Smooth muscle cell of the brain vasculature (primary cell): ENCODE results near the gene PGLYRP4.
"Not testable (repeated sequence)": the region's sequence is repeated elsewhere in the genome, so short reads cannot be mapped to it uniquely, and the experiment has no call there.

Experiments used
- DNase-seq: peaks from one replicate; pipeline ENCODE4 v3.0.0-alpha.2; 2012; ENCODE audit warnings: low read depth, low spot score

The PGLYRP4 gene

GRCh38 chr1:153339802-153340201, 8.8 kb downstream of the PGLYRP4 start:
- DNase-seq: no peak

DNA sequence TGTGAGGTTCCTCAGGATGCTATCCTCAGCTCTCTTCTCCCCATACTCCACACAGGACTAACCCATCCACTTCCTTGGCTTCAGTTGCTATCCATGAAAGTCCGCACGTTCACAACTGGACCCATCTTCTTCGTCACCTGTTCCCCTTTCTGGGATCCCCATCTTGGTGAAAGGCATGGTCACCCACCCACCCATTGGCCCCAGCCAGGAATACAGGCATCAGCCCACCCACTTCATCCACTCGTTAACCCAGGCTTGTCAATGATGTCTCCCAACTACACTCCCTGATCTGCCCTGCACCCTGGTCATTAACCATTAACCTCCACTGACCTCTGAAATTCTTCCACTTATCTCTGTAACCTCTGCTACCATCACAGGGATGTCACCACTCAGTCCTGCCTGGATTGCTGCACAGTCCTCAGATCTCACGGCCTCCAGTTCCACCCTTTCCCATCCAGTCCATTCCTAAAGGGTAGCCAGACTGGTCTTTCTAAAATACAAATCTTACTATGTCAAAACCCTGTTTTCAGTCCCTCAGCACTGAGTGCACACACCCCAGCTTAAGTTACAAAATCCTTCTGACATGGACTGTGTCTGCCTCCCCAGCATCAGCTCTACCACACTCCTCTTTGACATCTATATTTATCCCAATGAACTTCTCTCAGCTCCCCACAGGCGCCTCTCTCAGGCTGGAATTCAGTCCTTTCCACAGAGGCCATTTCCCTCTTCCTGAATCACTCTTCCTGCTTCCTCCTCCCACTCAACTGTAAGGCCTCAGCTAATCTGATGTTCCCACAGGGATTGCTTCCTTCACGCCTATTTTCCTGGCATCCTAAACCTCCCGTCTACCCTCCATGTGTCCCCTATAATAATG, 10.4 kb downstream of the PGLYRP4 start:
- DNase-seq: no peak

- DNase-seq: no peak
Measured at GRCh38 chr1:153336650-153337049, 12.0 kb downstream of the PGLYRP4 start.

DNA sequence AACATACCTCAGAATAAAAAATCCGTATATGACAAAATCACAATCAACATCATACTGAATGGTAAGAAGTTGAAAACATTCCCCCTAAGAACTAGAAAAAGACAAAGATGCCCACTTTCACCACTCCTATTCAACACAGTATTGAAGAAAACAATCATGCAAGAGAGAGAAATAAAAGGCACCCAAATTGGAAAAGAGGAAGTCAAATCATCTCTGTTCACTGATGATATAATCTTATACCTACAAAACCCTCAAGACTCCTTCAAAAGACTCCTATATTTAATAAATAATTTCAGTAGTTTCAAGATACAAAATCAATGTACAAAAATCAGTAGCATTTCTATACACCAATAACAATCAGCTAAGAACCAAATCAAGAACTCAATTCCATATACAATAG, 14.7 kb downstream of the PGLYRP4 start:
- no peak for DNase-seq

DNA sequence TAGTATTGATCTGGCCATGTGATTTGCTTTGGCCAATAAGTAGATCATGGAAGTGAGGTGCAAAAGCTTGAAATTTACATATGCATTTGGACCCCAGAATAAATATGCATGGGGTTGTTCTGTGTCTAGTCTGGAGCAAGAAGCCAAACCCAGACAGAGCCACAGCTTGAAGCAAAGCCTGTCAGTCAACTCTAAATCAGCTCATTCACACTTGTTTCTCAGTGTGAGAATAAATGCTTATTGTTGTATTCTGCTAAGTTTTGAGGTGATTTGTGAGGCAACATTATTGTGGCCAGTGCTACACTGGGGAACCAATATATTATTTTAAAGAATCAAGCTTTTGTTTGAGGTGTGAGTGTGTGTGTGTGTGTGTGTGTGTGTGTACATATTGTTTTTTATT, 23.7 kb downstream of the PGLYRP4 start:
- DNase-seq: no peak

GRCh38 chr1:153322568-153322967, 26.1 kb downstream of the PGLYRP4 start:
- no peak for DNase-seq

GRCh38 chr1:153318145-153318544, 30.5 kb downstream of the PGLYRP4 start:
- not testable (repeated sequence) for DNase-seq

- DNase-seq: not testable (repeated sequence)
Measured at GRCh38 chr1:153316013-153316412, 32.6 kb downstream of the PGLYRP4 start.

GRCh38 chr1:153314388-153314787, 34.3 kb downstream of the PGLYRP4 start:
- not testable (repeated sequence) for DNase-seq

GRCh38 chr1:153313288-153313687, 35.4 kb downstream of the PGLYRP4 start:
- no peak for DNase-seq

GRCh38 chr1:153312570-153313186, 36.0 kb downstream of the PGLYRP4 start, which contains the start of gene PGLYRP3:
PGLYRP3 (minus strand) TSS chr1:153312952; CDS start chr1:153310665, 2,287 bp downstream.
- DNase-seq: no peak

GRCh38 chr1:153310526-153310925, 38.1 kb downstream of the PGLYRP4 start:
- no peak for DNase-seq

GRCh38 chr1:153309441-153309840, 39.2 kb downstream of the PGLYRP4 start:
- DNase-seq: no peak

GRCh38 chr1:153308540-153308939, 40.1 kb downstream of the PGLYRP4 start:
- DNase-seq: no peak

DNA sequence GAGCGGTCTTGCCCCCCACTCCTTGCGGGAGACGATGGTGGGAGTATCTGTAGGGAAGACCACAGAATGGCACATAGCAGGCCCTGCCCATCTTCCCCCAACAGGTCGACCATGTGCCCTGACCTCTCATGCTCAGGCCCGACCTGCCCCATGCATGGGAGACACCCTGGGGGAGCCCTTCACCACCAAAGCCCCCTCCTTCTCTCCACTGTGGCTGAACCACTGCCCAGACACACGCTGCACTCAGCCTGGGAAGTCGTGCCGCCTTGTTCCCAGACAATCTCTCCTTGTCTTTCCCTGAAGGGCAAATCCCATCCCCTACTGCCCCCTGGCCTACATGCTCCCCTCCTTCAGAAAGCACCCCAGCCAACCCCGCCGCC, 41.4 kb downstream of the PGLYRP4 start:
- DNase-seq: no peak

DNA sequence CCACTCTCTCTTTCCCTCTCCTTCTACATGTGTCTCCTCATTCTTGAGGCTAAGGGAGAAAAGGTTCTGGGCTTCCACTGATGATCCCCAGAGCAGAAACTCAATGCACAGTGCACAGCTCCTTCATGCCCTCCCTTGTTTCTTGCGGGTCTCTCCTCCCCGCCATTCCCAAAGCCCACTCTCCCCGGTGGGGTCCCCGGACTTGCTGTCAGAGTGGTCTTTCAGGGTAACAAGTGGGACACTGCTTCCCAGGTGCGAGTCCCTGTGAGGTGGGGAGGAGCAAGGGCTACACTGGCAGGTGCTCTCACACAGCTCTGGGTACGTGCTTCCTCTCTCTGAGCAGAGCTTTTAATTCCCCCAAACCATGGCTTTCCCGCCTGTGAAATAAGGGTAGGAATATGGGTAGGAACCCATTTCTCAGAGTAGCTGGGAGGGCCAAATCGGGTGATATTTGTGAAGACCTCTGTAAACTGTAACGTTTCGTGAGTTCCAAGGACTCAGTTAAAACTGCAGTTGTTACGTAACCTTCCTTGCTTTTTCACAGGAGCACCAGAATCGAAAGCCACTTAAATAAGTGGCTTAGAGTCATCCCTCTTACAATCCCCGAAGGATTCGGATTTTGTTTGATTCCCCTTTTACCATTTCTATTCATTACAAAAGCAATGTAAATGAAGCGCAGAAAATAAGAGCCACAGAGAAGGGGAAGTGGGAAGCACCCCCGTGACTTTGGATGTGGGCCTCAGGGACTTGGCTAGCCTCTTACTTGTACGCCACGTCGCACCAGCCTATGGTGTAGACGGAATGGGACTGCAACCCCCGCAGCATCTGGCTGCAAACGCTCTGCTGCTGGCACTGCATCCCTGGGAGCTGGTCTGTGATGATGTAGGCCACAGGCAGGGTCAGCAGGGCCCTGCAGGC, 42.1 kb downstream of the PGLYRP4 start:
- DNase-seq: no peak

DNA sequence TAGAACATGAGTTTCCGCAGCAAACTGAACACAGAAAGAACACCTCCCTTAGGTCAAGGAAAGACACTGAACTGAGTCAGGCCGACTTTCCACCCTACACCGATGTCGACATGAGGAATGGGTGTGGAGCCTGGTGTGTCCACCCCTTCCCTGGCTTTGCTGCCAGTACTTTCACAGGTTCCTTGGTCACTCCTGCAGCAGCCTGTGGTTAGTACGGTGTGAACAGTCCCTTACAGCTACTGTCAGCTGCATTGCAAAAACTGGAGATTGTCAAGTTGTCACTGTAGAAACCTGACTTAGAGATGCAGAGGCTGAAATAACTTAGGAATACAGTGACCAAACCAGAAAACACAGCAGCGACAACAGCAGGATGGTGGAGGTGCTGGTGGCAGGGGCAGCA, 43.0 kb downstream of the PGLYRP4 start:
- DNase-seq: no peak

DNA sequence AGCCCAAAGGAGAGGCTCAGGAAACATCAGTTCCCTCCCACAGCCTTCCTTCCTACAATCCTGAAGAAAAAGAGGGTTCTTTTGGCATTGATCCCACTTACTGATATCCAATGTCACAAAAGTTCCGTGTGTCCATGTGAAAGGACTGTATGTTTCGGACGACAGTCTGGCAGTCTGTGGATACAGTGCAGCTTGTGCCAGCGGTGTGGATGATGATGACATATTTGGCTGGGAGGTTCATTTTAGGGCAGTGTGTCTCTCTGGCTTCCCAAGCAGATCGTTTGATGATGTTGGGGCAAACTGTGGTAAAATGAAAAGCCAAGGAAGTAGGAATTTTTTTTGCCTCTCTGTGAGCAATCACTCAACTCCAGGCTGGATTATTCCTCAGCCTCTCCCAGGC, 46.3 kb downstream of the PGLYRP4 start:
- DNase-seq: no peak

GRCh38 chr1:153293851-153294250, 54.8 kb downstream of the PGLYRP4 start:
- DNase-seq: no peak

- no peak for DNase-seq
Measured at GRCh38 chr1:153293480-153293775, 55.2 kb downstream of the PGLYRP4 start.

DNA sequence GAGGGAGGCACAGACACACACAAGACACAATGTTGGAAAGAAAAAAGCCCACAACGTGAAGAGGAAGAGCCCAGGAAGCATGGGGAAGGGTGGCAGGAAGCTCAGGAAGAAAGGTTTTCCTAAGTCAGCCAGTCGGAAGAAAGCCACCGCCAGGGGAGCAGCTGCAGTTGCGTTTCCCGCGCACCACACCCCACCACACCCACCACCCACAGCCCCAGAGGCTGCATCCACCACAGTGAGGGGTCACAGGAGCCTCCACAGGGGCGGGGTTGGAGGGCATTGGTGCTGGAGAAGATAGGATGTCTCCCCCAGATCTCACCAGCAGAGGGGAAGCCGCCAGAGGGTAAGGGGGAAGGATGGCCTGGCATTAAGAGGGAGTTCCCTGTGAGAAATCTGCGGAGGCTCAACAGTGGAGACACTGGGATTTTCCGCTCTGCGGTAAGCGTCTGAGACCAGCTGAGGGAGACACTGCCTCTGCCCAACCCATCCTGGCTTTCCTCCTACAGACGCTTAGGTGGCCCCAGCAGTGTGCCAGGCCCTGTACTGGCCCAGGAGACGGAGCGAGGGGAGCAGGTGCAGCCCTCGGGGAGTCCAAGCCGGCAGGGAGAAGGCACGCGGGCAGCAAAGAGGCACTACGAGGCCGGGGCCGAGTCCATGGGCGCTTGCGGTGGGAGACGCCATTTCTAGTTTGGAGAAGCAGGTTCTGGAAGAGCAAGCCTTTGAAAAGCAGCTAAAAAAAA, 55.7 kb downstream of the PGLYRP4 start:
- no peak for DNase-seq

- no peak for DNase-seq
Measured at GRCh38 chr1:153292185-153292584, 56.5 kb downstream of the PGLYRP4 start.
